ENCODE measurements around the gene TMEM123.

The TMEM123 gene

DNA sequence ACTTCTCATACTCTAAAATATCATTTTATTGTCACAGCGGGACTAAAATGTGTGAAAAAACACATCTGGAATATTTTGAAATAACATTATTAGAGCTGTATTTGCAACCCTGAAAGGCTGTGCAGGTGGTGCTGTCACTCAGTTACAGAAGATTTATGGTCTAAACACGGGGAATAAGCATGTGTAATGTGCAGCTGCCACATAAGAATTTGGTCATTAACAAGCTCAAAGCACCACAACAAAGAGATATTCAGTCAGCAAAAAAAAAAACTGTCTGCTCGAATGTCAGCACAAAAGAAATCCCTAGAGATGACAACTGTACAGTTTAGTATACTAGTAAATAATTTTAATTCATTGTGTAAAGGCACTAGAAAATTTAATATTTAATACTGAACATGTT lies 31.3 kb downstream of the TMEM123 start:
- DNase-seq: peak in 1 of 2 experiments; percentile 81

DNA sequence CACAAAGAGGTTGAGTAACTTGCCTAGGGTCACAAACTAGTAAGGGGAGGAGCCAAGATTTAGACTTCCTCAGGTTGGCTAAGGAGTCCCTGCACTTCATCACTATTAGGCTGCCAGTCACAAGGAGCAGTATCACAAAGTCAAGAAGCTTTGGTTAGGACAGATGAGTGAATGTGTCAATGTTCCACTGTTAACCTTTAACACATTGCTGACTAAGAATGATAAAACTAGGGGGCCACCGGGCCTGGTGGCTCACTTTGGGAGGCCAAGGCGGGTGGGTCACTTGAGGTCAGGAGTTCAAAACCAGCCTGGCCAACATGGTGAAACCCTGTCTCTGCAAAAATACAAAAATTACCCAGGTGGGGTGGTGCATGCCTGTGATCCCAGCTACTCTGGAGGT lies 32.0 kb downstream of the TMEM123 start:
- no peak for DNase-seq

DNA sequence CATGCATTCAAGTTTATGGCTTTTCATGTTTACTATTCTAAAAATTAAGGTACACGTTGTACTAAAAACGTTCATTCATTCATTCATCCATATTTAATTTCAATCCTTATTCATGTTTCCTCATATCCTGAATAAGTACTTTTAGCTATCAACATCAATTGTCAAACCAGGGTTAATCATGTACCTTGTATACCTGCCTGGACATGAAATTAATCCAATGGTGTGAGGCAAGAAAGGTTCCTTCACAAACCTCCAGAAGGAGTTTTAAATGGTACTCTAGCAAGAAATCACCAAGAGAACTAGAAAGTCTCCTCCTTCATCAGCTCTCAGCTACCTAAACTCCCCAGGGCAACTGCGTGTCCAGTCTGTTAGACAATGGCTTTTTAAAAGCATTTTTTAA lies 33.4 kb downstream of the TMEM123 start:
- DNase-seq: no peak

DNA sequence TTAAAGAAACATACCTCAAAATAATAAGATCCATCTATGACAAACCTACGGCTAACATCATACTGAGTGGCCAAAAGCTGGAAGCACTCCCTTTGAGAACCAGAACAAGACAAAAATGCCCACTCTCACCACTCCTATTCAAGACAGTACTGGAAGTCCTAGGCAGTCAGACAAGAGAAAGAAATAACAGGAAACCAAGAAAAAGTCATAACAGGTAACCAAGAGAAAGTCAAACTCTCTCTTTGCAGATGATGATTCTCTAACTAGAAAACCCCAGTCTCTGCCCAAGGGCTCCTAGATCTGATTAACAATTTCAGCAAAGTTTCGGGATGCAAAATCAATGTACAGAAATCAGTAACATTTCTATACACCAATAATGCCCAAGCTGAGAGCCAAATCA lies 35.6 kb downstream of the TMEM123 start:
- DNase-seq: no peak

DNA sequence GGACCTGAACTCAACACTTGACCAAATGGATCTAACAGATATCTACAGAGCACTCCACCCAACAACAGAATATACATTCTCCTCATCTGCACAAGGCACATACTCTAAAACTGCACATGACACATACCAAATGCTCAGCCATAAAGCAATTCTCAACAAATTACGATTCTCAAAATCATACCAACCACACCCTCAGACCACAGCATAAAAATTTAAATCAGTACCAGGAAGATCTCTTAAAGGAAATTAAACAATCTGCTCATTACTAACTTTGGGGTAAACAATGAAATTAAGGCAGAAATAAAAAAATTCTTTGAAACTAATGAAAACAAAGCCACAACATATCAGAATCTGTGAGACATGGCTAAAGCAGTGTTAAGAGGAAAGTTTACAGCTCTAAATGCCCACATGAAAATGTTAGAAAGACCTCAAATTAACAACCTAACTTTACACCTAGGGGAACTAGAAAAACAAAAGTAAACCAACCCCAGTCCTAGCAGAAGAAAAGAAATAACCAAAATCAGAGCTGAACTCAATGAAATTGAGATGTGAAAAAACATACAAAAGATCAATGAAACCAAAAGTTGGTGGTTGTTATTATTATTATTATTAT lies 37.2 kb downstream of the TMEM123 start:
- DNase-seq: no peak

DNA sequence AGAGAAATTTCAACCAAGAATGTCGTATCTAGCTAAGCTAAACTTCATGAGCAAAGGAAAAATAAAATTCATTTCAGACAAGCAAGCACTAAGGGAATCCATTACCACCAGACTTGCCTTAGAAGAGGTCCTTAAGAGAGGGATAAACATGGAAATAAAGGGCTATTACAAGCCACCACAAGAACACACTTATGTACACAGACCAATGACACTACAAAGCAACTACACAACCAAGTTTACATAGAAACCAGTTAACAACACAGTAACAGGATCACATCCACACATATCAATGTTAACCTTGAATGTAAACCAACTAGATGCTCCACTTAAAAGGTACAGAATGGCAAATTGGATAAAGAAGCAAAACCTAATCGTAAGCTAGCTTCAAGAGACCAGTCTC lies 38.0 kb downstream of the TMEM123 start:
- no peak for DNase-seq

DNA sequence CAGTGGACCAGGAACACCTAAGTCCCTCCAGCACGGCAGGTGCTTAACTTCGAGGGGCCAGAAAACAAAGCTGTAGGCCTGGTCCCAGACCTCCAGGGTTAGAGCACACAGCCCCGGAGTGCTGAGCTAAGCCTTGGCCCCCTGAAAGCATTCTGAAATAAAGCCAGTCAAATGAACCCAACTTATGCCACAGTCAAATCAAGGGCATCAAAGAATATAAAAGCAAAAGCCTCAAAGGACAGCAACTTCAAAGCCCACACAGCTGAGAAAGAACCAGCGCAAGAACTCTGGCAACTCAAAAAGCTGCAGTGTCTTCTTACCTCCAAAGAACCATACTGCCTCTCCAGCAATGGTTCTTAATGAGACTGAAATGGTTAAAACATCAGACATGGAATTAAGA lies 39.1 kb downstream of the TMEM123 start:
- no peak for DNase-seq

DNA sequence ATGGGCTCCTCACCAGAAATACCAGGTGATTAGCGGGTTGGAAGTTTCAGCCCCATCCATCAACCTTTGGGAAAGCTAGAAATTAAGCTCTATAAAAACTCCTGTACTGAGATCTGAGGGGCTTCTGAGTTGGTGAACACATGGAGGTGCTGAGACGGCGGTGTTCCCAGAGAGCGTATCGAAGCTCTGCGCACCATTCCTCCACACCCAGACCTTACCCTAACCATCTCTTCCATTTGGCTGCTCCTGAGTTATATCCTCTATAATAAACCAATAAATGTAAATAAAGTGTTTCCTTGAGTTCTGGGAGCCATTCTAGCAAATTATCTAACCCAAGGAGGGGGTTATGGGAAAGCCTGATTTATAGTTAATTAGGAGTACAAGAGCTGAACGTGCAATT lies 41.4 kb downstream of the TMEM123 start:
- DNase-seq: no peak

DNA sequence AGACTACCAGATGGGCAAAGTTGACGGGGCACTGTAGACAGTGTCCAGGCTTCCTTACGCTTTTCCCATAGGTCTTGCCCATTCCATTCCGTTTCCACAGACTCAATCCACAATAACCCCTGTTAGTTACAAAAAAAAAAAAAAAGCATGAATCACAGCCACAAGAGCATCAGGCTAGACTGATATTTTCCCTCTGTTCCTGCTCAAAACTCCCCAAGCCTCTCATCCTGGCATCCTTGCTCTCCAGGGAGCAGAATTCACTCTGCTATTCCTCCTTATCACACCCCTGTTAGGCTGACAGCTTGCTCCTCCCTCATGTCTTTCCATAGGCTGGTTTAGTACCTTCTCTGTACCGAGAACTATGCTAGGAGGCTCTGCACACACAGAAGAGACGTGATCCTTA lies 42.2 kb downstream of the TMEM123 start:
- DNase-seq: no peak

DNA sequence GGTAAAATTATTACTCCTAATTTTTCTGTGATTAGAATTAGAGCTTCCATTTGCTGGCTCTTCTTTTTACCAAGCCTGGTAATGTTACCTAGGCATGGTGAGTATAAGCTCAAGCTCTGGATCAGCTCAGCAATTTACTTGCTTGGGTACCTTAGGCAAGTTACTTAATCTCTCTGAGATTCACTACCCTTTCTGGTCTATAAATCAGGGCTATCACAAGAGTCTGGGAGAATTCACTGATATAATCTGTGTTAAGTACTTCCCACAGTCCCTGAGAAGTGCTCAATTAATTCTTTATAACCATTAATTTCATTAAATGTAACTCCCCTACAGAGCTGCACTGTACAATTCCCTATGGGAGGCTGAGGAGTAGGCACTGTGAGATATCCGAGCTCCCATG lies 44.2 kb downstream of the TMEM123 start:
- no peak for DNase-seq

DNA sequence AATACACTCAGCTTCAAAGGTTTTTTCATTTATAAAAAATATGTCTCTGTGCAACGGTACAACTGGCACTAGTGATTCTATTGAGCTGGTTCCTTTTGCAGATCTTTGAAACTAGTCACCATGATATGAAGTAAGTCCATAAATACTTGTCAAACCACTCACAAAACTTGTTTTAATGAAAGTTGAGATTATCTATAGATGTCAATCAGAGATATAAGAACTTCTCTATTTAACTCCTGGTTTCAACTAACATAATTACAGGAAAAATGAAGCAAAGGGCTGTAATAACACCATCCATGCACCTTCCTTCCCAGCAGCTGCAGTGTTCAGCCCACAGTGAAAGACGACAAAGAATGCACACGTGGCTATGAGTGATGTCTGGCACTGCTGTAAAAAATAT lies 44.7 kb downstream of the TMEM123 start:
- DNase-seq: no peak

DNA sequence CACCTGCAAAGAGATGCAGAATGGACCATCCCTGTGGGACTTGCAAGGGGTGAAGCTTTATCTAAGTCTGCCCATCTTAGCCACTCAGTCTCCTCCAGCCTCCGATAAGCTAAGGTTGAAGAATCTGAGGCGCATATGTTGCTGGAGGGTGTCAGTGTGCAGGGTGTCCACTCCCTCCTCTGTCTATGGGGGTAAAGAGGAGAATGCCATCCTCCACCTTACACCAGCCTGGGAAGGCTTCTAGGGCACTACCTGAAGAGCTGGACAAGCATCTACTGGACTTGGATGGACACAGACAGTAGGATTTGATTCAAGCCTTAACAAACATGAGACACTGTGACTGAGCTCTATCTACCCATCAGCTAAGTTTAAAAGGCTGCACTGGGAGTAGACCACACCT lies 46.5 kb downstream of the TMEM123 start:
- no peak for DNase-seq

DNA sequence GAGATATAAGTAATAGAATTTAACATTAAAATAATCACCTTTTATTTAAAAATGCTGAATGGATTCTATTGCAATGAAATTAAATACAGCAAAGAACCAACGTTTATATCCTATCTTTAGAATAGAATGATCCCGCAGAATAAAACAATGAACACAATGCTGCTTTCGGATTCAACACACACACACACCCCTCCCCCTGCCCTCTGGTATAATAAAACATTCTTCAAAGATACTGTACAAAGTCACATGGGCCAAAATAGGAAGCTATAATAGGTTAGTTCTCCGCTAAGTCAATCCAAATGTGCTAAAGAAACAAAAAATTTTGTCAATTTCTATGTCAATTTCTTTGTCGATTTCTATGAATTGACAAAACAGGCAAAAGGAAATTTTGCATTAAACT lies 47.1 kb downstream of the TMEM123 start:
- no peak for DNase-seq

DNA sequence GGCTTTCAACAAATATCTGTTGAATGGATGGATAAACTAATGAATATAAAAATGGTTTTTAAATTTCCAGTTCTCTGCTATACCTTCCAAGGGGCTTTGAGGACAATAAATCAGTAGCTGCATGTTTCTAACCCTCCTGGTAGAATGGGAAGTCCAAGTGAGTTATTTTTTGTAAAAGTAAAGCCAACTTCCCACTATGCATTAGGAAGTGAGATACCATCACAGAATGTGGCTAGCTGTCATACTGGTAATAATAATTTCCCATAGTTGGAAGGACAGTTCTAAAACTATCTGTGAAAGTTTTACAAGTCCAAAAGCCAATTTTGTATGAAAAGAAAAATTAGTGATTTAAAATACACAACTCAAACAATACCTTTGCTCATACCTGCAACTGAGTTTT lies 50.0 kb downstream of the TMEM123 start:
- DNase-seq: no peak

DNA sequence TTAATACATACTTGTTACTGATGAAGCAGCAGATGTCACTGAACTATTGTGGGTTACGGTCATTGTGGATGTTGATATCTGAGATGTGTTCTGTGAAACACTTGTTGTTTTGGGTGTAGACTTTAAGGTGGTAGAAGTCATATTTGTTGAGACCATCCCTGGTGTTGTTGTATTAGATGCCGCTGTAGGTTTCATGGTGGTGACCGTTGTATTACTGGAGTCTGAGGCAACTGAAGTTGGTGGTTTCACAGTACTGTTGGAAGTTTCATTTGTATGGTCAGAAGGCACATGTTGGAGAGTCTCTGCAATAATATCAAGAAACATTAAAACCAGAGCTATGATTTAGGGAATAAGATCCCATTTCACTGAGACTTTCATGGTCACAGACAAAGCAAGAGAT lies 50.7 kb downstream of the TMEM123 start:
- DNase-seq: no peak

DNA sequence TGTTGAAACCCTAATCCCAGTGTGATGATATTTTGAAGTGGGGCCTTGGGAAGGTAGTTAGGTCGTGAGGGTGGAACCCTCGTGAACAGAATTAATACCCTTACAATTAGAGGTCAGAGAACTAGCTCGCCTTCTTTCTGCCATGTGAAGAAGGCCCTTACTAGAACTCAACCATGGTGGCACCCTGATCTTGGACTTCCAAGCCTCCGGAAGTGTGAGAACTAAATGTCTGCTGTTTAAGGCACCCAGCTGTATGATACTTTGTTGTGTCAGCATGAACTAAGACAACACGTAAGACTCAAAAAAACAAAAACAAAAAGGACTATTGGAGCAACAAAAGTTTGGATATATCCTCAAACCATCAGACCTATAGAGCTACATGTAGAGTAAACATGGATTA lies 52.0 kb downstream of the TMEM123 start:
- DNase-seq: no peak

DNA sequence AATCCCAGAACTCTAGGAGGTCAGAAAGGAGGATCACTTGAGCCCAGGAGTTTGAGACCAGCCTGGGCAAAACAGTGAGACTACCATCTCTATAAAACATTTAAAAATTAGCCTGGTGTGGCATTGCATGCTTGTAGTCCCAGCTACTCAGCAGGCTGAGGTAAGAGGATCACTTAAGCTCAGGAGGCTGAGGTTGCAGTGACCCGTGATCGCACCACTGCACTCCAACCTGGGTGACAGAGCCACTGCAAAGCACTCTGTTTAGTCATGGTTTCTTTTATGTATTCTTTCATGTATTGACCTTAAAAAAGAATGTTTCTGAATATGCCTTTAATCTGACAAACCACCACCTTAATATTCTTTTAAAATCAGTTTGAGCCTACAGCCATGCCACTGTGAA lies 53.4 kb downstream of the TMEM123 start:
- DNase-seq: no peak

DNA sequence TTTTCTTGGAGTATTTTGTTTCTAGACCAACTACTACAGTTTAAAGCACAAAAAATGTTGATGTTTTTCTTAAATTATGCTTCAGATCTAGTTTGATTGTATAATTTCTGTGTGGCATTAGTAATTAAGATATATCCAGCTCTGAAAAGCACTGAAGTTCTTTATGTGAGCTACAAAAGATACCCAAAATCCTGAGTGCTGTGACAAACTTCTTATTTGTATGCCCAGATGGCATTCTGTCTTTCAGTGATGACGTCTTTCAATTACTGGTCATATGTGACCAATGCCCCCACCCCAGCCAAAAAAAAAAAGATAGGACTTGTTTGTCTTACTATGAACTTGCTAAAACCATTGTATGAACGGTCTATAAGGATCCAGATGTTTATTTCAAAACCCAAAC lies 54.3 kb downstream of the TMEM123 start:
- DNase-seq: no peak

DNA sequence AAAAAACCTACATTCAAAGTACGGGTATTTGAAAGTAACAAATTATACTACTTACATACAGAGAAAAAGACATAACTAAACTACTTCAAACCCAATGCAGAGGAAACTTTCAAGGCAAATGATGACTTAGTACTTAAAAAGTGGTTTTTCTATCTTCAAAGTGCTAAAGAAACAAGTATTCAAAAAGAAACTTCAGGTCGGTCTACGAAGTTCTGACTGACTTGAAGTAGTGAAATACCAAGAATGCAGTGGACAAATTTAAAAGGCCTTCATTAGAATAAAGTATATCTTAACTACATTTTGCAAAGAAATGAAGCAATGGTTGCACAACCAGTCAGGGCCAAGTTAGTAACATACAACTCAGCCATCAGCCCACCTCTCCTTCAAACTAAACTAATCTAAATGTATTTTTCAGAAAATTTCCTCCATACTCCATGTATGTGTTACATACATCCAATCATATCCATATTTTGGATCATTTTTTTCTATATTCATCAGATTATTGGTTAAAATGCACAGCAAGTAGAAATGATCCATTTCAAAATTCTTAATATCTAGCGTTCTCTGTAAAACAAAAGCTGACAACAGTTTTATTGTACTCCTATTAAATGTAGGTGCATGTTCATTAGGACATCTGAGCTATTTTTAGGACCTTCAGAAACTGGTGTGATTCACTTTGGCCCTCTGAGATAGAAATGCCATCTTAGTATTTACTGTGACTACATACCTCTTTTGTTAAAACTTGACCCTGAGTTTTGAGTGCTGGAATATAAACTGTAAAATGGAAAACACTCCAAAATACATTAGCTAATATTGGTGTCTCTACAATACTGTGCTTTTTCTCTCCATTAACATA lies 55.6 kb downstream of the TMEM123 start:
- DNase-seq: no peak

DNA sequence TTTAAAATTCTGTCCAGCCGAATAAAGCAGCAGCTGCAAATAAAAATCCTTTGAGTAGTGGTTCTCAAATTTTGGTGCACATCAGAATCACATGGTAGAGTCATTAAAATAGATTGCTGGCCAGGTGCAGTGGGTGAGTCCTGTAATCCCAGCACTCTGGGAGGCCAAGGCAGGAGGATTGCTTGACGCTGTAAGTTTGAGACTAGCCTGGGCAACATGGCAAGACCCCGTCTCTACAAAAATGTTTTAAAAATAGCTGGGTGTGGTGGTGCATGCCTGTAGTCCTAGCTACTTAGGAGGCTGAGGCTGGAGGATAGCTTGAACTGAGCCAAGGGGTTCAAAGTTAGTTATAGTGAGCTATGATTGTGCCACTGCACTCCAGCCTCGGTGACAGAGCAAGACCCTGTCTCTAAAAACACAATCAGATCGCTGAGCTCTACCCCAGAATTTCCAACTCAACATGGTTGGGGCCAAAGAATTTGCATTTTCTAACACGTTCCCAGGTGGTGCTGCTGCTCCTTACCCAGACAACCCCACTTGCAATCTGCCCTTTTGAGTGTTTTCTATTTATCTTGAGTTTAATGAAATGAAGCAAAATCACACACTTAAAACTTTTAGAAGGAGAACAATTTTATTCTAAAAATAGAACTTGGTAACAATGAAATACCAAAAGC lies 56.7 kb downstream of the TMEM123 start:
- DNase-seq: no peak

DNA sequence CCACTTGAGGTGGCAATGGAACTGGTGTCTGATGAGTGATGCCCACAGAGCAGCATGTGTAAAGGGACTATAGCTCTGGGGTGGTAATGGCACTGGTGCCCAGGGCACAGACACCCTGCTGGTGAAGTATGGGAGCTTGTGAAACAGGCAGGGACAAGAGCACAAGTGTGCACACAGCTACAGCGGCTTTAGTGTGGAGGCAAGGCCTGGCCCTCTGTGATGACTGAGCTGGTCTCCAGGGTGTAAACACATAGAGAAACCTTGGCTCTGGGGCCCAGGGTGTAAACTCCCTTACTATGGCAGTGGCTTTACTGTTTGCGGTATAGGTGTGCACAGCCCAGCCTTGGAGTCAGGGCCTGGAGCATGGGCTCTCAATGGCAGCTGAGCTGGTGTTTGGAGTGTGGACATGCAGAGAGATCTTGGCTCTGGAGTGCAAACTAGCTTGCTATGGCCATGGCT lies 59.3 kb downstream of the TMEM123 start:
- no peak for DNase-seq

DNA sequence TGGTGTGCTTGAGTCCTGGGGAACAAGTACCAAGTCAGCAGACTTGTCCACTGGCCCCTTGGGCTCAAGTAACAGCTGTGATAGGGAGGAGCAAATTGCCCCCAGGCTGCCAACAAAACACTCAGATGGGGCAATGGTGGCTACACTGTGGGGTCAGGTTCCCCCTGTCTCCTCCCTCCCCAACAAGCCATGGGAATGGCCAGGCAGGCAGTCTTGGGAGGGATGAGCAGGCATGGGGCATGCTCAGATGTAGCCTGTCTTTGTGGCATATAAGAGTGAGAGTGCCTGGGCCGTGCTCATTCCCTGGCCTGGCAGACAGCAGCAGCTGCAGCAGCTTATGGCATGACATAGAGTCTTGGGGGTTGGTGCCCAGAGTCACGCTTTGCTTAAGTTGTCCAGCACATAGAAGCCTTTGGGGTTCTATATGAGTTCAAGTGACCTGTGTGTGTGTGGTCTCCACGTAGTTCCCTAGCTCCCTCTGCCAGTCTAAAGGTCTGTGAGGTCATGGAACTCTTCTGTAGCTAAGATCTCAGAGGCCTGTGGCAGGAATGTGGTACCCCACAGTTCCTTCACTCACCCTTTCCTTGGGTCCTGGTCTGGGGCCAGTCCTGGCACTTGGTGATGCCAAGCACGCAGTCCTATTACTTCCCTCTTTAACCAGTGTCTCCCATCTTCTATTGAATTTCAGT lies 60.9 kb downstream of the TMEM123 start:
- DNase-seq: no peak

DNA sequence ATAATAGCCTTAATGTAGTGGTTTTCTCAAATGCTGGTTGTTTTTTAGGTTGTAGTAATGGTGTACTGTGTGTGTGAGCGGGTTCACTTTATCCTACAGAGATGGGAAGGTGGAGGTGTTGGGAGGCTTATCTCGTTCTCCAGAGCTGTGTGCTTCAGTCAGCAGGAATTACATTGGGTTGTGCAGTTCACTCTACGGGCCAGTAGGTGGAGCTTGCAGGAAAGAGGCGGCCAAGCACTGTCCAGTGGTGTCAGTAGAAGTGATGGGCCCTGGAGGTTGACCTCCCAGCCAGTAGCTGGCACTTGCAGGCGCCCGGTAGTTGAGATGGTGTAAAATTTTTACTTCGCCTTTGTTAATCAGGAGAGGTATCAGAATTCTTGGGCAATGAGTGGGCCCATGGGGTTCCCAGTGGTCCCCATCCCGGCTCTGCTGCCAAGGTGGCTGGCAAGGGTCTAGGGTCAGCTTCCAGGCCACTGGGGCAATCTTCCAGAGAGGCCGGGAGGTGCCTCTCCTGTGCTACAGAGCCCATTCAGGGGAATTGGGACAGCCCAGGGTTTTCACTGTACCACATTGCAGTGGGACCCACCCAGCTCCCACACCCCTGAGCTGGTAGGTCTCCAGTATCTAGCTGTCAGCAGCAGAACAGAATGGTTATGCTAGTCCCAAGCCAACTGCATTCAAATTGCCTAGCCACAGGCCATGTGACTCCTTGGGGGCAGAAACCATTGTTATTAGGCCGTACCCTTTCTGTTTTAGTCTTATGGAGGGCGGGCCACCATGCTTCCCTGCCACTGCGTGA lies 61.7 kb downstream of the TMEM123 start:
- peak; percentile 7 to 34 for DNase-seq
